Activated CD4-positive, alpha-beta T cell treated with anti-CD3 and anti-CD28 coated beads, Interleukin-2, amount 10 ng/mL, durations not matched to agents 7 days and 5 days (primary cell): ENCODE measurements around the gene RUVBL1. TPM values are rescaled to one million over a fixed set of nuclear protein-coding genes. Genes with fewer than 3 reads are reported as not detected.

Source experiments
- CTCF ChIA-PET: fragments of 350-600 bp; sonication (Branson Sonifier 250); formaldehyde crosslinking; loops from one replicate; lab custom pipeline; 2021; ENCODE audit warnings: antibody characterized with exemption; lab: Charles Lee
- POLR2A ChIA-PET: fragments of 350-600 bp; sonication (Branson Sonifier 250); formaldehyde crosslinking; loops from one replicate; lab custom pipeline; 2021; ENCODE audit warnings: antibody characterized with exemption; lab: Charles Lee
- DNase-seq: peaks from one replicate; pipeline ENCODE4 v3.0.0-alpha.2; 2020
- H3K27ac Mint-ChIP-seq: one replicate; pipeline ENCODE4 v1.8.0; 2021; ENCODE audit warnings: mild to moderate bottlenecking, moderate library complexity, mixed read lengths
- H3K27me3 Mint-ChIP-seq: one replicate; pipeline ENCODE4 v1.8.0; 2021; ENCODE audit warnings: mixed read lengths
- H3K36me3 Mint-ChIP-seq: one replicate; pipeline ENCODE4 v1.8.0; 2021; ENCODE audit warnings: low read depth, mixed read lengths
- H3K4me1 Mint-ChIP-seq: one replicate; pipeline ENCODE4 v1.8.0; 2021; ENCODE audit warnings: mixed read lengths
- H3K4me3 Mint-ChIP-seq: one replicate; pipeline ENCODE4 v1.8.0; 2021; ENCODE audit warnings: mild to moderate bottlenecking, moderate library complexity, mixed read lengths
- H3K9me3 Mint-ChIP-seq: one replicate; pipeline ENCODE4 v1.8.0; 2021; ENCODE audit warnings: mixed read lengths
- total RNA-seq, 2 experiments: library from RNA; stranded (reverse); gene quantifications; one replicate each; pipeline ENCODE4 v1.2.3, GENCODE V29; 2021

RUVBL1 gene
- total RNA-seq, 2 experiments from 2014 or later = 58.3 to 58.7 TPM

GRCh38 chr3:128094295-128095151 is 29.1 kb downstream of the RUVBL1 start:
- H3K36me3 Mint-ChIP-seq = peaks cover 33% of the 10 kb centered on the region
- H3K27me3 Mint-ChIP-seq = no peaks in the 10 kb centered on the region

GRCh38 chr3:128091586-128091985 is 32.0 kb downstream of the RUVBL1 start:
- no peak for DNase-seq
- Mint-ChIP-seq H3K36me3 (peaks cover 23% of the 10 kb centered on the region), H3K4me1 (peaks cover 15% of the 10 kb centered on the region), H3K4me3 (no peak overlapping the region), H3K27me3 (no peaks in the 10 kb centered on the region), H3K27ac (peak overlapping the region; percentile 25), H3K9me3 (no peaks in the 10 kb centered on the region)
- CTCF ChIA-PET = interaction anchor here (1.0 kb wide), 2 partner anchors 14 to 41 kb away, joined by 3 read pairs; no protein-coding TSS in a partner anchor
- POLR2A ChIA-PET = no interaction called here

More at GRCh38 chr3:128094295-128095151, 29.1 kb downstream of the RUVBL1 start:
- peaks cover 17% of the 10 kb centered on the region for H3K4me1 Mint-ChIP-seq
- ChIA-PET POLR2A (no interaction called here), CTCF (interaction anchor here (0.6 to 8.2 kb wide), 25 partner anchors 8 to 921 kb away, joined by 3 to 63 read pairs (median 4); partner anchors contain the start of gene RUVBL1)
- no peak overlapping the region for H3K4me3 Mint-ChIP-seq
- H3K9me3 Mint-ChIP-seq = no peaks in the 10 kb centered on the region
- peak overlapping the region; percentile 28 for H3K27ac Mint-ChIP-seq
- no peak for DNase-seq

GRCh38 chr3:128089135-128089534 is 34.5 kb downstream of the RUVBL1 start:
- DNase-seq = no peak
- Mint-ChIP-seq H3K27me3 (no peaks in the 10 kb centered on the region), H3K9me3 (no peaks in the 10 kb centered on the region), H3K4me1 (peaks cover 2% of the 10 kb centered on the region), H3K27ac (no peak overlapping the region), H3K4me3 (no peak overlapping the region), H3K36me3 (peaks cover 21% of the 10 kb centered on the region)
- CTCF ChIA-PET = interaction anchor here (1.1 kb wide), 1 partner anchor 337 kb away, joined by 3 read pairs; no protein-coding TSS in a partner anchor
- POLR2A ChIA-PET = no interaction called here

GRCh38 chr3:128084675-128085021 is 39.0 kb downstream of the RUVBL1 start:
- POLR2A ChIA-PET = no interaction called here
- no peak for DNase-seq

GRCh38 chr3:128083980-128084674 is 39.5 kb downstream of the RUVBL1 start:
- no peak for DNase-seq
- CTCF ChIA-PET = interaction anchor here (0.6 to 2.4 kb wide), 4 partner anchors 11 to 1995 kb away, joined by 3 to 9 read pairs (median 3); no protein-coding TSS in a partner anchor
- no peaks in the 10 kb centered on the region for H3K4me1 Mint-ChIP-seq
- peaks cover 28% of the 10 kb centered on the region for H3K36me3 Mint-ChIP-seq
- no peaks in the 10 kb centered on the region for H3K9me3 Mint-ChIP-seq
- no peak overlapping the region for H3K4me3 Mint-ChIP-seq
- no peaks in the 10 kb centered on the region for H3K27me3 Mint-ChIP-seq
- POLR2A ChIA-PET = no interaction called here
- H3K27ac Mint-ChIP-seq = no peak overlapping the region

More at GRCh38 chr3:128084675-128085021, 39.0 kb downstream of the RUVBL1 start:
- no peaks in the 10 kb centered on the region for H3K9me3 Mint-ChIP-seq
- H3K27me3 Mint-ChIP-seq = no peaks in the 10 kb centered on the region
- H3K36me3 Mint-ChIP-seq = peaks cover 28% of the 10 kb centered on the region
- CTCF ChIA-PET = interaction anchor here (1.0 to 2.4 kb wide), 2 partner anchors 10 to 525 kb away, joined by 3 to 9 read pairs; no protein-coding TSS in a partner anchor
- no peaks in the 10 kb centered on the region for H3K4me1 Mint-ChIP-seq
- H3K27ac Mint-ChIP-seq = no peak overlapping the region
- H3K4me3 Mint-ChIP-seq = no peak overlapping the region

- Mint-ChIP-seq H3K27me3 (no peaks in the 10 kb centered on the region), H3K4me3 (no peak overlapping the region), H3K27ac (no peak overlapping the region), H3K4me1 (no peaks in the 10 kb centered on the region), H3K36me3 (peaks cover 30% of the 10 kb centered on the region), H3K9me3 (no peaks in the 10 kb centered on the region)
- DNase-seq = no peak
- CTCF ChIA-PET = interaction anchor here (1.1 to 2.4 kb wide), 2 partner anchors 12 to 19 kb away, joined by 3 to 9 read pairs; no protein-coding TSS in a partner anchor
- POLR2A ChIA-PET = no interaction called here
Measured at GRCh38 chr3:128083396-128083795, 40.2 kb downstream of the RUVBL1 start.

- Mint-ChIP-seq H3K27me3 (no peaks in the 10 kb centered on the region), H3K4me3 (no peak overlapping the region), H3K4me1 (no peaks in the 10 kb centered on the region), H3K9me3 (no peaks in the 10 kb centered on the region), H3K27ac (no peak overlapping the region), H3K36me3 (peaks cover 31% of the 10 kb centered on the region)
- ChIA-PET CTCF (interaction anchor here (1.1 to 2.4 kb wide), 2 partner anchors 13 to 20 kb away, joined by 3 to 9 read pairs; no protein-coding TSS in a partner anchor), POLR2A (no interaction called here)
- no peak for DNase-seq
Measured at GRCh38 chr3:128082546-128082945, 41.1 kb downstream of the RUVBL1 start.

- DNase-seq = no peak
- peaks cover 26% of the 10 kb centered on the region for H3K36me3 Mint-ChIP-seq
- H3K9me3 Mint-ChIP-seq = no peaks in the 10 kb centered on the region
- CTCF ChIA-PET = no interaction called here
- no peaks in the 10 kb centered on the region for H3K4me1 Mint-ChIP-seq
- no peaks in the 10 kb centered on the region for H3K27me3 Mint-ChIP-seq
- no peak overlapping the region for H3K27ac Mint-ChIP-seq
- POLR2A ChIA-PET = no interaction called here
- H3K4me3 Mint-ChIP-seq = no peak overlapping the region
Measured at GRCh38 chr3:128081846-128082245, 41.8 kb downstream of the RUVBL1 start.

- no peak for DNase-seq
- H3K4me1 Mint-ChIP-seq = peaks cover 3% of the 10 kb centered on the region
- ChIA-PET POLR2A (no interaction called here), CTCF (no interaction called here)
- H3K27me3 Mint-ChIP-seq = peaks cover 4% of the 10 kb centered on the region
- no peak overlapping the region for H3K27ac Mint-ChIP-seq
- no peaks in the 10 kb centered on the region for H3K9me3 Mint-ChIP-seq
- peaks cover 23% of the 10 kb centered on the region for H3K36me3 Mint-ChIP-seq
- H3K4me3 Mint-ChIP-seq = no peak overlapping the region
Measured at GRCh38 chr3:128081226-128081625, 42.4 kb downstream of the RUVBL1 start.

- H3K4me1 Mint-ChIP-seq = peaks cover 8% of the 10 kb centered on the region
- ChIA-PET POLR2A (no interaction called here), CTCF (interaction anchor here (1.6 to 2.7 kb wide), 2 partner anchors 14 to 53 kb away, joined by 5 to 10 read pairs; no protein-coding TSS in a partner anchor)
- DNase-seq = no peak
- peaks cover 22% of the 10 kb centered on the region for H3K36me3 Mint-ChIP-seq
- no peaks in the 10 kb centered on the region for H3K9me3 Mint-ChIP-seq
- no peak overlapping the region for H3K4me3 Mint-ChIP-seq
- H3K27ac Mint-ChIP-seq = no peak overlapping the region
- H3K27me3 Mint-ChIP-seq = peaks cover 4% of the 10 kb centered on the region
Measured at GRCh38 chr3:128080323-128081080, 43.1 kb downstream of the RUVBL1 start.

GRCh38 chr3:128079823-128080222 is 43.8 kb downstream of the RUVBL1 start:
- Mint-ChIP-seq H3K27me3 (peaks cover 4% of the 10 kb centered on the region), H3K36me3 (peaks cover 19% of the 10 kb centered on the region), H3K9me3 (no peaks in the 10 kb centered on the region), H3K4me3 (no peak overlapping the region), H3K27ac (no peak overlapping the region), H3K4me1 (peaks cover 14% of the 10 kb centered on the region)
- ChIA-PET CTCF (interaction anchor here (1.6 to 2.7 kb wide), 2 partner anchors 14 to 53 kb away, joined by 5 to 10 read pairs; no protein-coding TSS in a partner anchor), POLR2A (no interaction called here)
- no peak for DNase-seq

GRCh38 chr3:128078875-128079274 is 44.7 kb downstream of the RUVBL1 start:
- Mint-ChIP-seq H3K4me3 (no peak overlapping the region), H3K27me3 (peaks cover 4% of the 10 kb centered on the region), H3K4me1 (peaks cover 14% of the 10 kb centered on the region), H3K27ac (no peak overlapping the region), H3K36me3 (peaks cover 13% of the 10 kb centered on the region), H3K9me3 (no peaks in the 10 kb centered on the region)
- POLR2A ChIA-PET = no interaction called here
- DNase-seq = no peak
- CTCF ChIA-PET = interaction anchor here (1.2 to 2.7 kb wide), 4 partner anchors 15 to 938 kb away, joined by 3 to 10 read pairs (median 4); no protein-coding TSS in a partner anchor
